HT1080 (cell line): ENCODE data around the gene CMTM8. TPM values are rescaled to one million over a fixed set of nuclear protein-coding genes. Genes with fewer than 3 reads are reported as not detected.
A peak's percentile ranks its signal among the peaks of the same experiment; 100 is the strongest.

Experiments used
- DNase-seq: peaks from one replicate; pipeline ENCODE4 v3.0.0-alpha.2; 2015; ENCODE audit warnings: low read depth
- total RNA-seq: library from RNA; depleted of rRNA; stranded (reverse); fragments of >200 nt; shearing (Covaris generic); gene quantifications from 2 replicates; pipeline ENCODE4 v1.2.3, GENCODE V29; 2014

CMTM8 gene
- total RNA-seq, 1 experiment from 2014 or later = 10.4 TPM

- DNase-seq = no peak
Measured at GRCh38 chr3:32305361-32305876, 66.9 kb downstream of the CMTM8 start.

- DNase-seq = no peak
Measured at GRCh38 chr3:32306072-32306471, 67.6 kb downstream of the CMTM8 start.

GRCh38 chr3:32307591-32307990 is 69.1 kb downstream of the CMTM8 start:
- DNase-seq = no peak

- no peak for DNase-seq
Measured at GRCh38 chr3:32308378-32308777, 69.9 kb downstream of the CMTM8 start.

- DNase-seq = no peak
Measured at GRCh38 chr3:32309654-32310242, 71.3 kb downstream of the CMTM8 start.

- no peak for DNase-seq
Measured at GRCh38 chr3:32310336-32310735, 71.9 kb downstream of the CMTM8 start.

GRCh38 chr3:32310918-32311839 is 72.7 kb downstream of the CMTM8 start:
- no peak for DNase-seq

GRCh38 chr3:32312251-32312650 is 73.8 kb downstream of the CMTM8 start:
- no peak for DNase-seq

GRCh38 chr3:32313169-32313568 is 74.7 kb downstream of the CMTM8 start:
- DNase-seq = no peak

GRCh38 chr3:32313723-32314473 is 75.4 kb downstream of the CMTM8 start:
- peak; percentile 83 for DNase-seq

- DNase-seq = no peak
Measured at GRCh38 chr3:32315441-32315840, 77.0 kb downstream of the CMTM8 start.

- no peak for DNase-seq
Measured at GRCh38 chr3:32316319-32316718, 77.8 kb downstream of the CMTM8 start.

- DNase-seq = no peak
Measured at GRCh38 chr3:32316976-32317375, 78.5 kb downstream of the CMTM8 start.

- no peak for DNase-seq
Measured at GRCh38 chr3:32319607-32320006, 81.1 kb downstream of the CMTM8 start.

- DNase-seq = no peak
Measured at GRCh38 chr3:32320080-32320479, 81.6 kb downstream of the CMTM8 start.

GRCh38 chr3:32321095-32321790 is 82.8 kb downstream of the CMTM8 start:
- no peak for DNase-seq

- DNase-seq = no peak
Measured at GRCh38 chr3:32322311-32322710, 83.8 kb downstream of the CMTM8 start.

- no peak for DNase-seq
Measured at GRCh38 chr3:32323604-32324003, 85.1 kb downstream of the CMTM8 start.

GRCh38 chr3:32325201-32325600 is 86.7 kb downstream of the CMTM8 start:
- DNase-seq = no peak

- peak; percentile 24 for DNase-seq
Measured at GRCh38 chr3:32325927-32326326, 87.4 kb downstream of the CMTM8 start.

- DNase-seq = no peak
Measured at GRCh38 chr3:32326795-32327194, 88.3 kb downstream of the CMTM8 start.
